ENCODE results near the gene TUBGCP5.

TUBGCP5 gene

DNA sequence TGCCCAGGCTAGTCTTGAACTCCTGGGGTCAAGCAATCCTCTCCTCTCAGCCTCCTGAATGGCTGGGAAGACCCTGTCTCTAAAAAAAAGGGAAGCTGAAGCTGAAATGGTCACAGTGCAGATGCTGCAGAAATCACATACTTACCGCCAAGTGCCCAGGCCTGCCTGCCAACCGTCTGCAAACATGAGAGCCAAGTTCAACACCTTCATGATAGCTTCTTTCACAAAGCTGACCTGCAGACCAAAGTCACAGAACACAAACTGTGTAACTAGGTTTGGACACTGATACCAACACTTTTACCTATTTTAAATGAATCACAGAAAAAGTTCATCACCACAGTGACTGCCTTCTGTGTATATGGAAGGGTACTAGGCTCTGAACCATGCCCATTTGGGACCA, 36.4 kb downstream of the TUBGCP5 start:
- Histone ChIP-seq H3K9me2 (replicated peaks; ENCODE audit: insufficient read depth, low read length) (no peaks in the 10 kb centered on the region), H3K4me3 (ENCODE audit: insufficient read depth, low read length, poor library complexity, severe bottlenecking) (no peak overlapping the region), H3K9ac (ENCODE audit: low read length) (no peak overlapping the region), H3K79me2 (ENCODE audit: insufficient read depth, low read length) (no peaks in the 10 kb centered on the region), H2AFZ (ENCODE audit: low read depth, low read length, severe bottlenecking) (no peak overlapping the region), H3F3A (ENCODE audit: insufficient read depth) (no peaks in the 10 kb centered on the region), H4K20me1 (ENCODE audit: low read depth, low read length) (no peaks in the 10 kb centered on the region), H3K36me3 (ENCODE audit: low read length) (peaks cover 24% of the 10 kb centered on the region; the same call in 1 of the 2 replicates), H3K4me2 (ENCODE audit: low read depth, low read length, poor library complexity, severe bottlenecking) (no peak overlapping the region), H3K27ac (ENCODE audit: low read depth, low read length) (no peak overlapping the region), H3K27me3 (ENCODE audit: low read length) (no peaks in the 10 kb centered on the region), H3K9me3 (ENCODE audit: insufficient read depth, low read length) (no peaks in the 10 kb centered on the region)
- TF ChIP-seq, protein P1, sequence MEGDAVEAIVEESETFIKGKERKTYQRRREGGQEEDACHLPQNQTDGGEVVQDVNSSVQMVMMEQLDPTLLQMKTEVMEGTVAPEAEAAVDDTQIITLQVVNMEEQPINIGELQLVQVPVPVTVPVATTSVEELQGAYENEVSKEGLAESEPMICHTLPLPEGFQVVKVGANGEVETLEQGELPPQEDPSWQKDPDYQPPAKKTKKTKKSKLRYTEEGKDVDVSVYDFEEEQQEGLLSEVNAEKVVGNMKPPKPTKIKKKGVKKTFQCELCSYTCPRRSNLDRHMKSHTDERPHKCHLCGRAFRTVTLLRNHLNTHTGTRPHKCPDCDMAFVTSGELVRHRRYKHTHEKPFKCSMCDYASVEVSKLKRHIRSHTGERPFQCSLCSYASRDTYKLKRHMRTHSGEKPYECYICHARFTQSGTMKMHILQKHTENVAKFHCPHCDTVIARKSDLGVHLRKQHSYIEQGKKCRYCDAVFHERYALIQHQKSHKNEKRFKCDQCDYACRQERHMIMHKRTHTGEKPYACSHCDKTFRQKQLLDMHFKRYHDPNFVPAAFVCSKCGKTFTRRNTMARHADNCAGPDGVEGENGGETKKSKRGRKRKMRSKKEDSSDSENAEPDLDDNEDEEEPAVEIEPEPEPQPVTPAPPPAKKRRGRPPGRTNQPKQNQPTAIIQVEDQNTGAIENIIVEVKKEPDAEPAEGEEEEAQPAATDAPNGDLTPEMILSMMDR (IDR thresholded peaks at IDR 0.05; ENCODE audit: insufficient read depth, low read length, poor library complexity, severe bottlenecking) = no peak
- TF ChIP-seq EZH2phosphoT487 (conservative IDR thresholded peaks at IDR 0.05; ENCODE audit: low read length) = no peak

- H3K27me3 ChIP-seq (ENCODE audit: low read length) = no peaks in the 10 kb centered on the region
- no peak overlapping the region for H3K4me2 ChIP-seq (ENCODE audit: low read depth, low read length, poor library complexity, severe bottlenecking)
- peaks cover 13% of the 10 kb centered on the region; the same call in 1 of the 2 replicates for H3K36me3 ChIP-seq (ENCODE audit: low read length)
- no peaks in the 10 kb centered on the region for H4K20me1 ChIP-seq (ENCODE audit: low read depth, low read length)
- no peaks in the 10 kb centered on the region for H3F3A ChIP-seq (ENCODE audit: insufficient read depth)
- no peak overlapping the region for H3K27ac ChIP-seq (ENCODE audit: low read depth, low read length)
- TF ChIP-seq, protein P1 (IDR thresholded peaks at IDR 0.05; ENCODE audit: insufficient read depth, low read length, poor library complexity, severe bottlenecking) = no peak
- TF ChIP-seq EZH2phosphoT487 (conservative IDR thresholded peaks at IDR 0.05; ENCODE audit: low read length) = no peak
- H3K9ac ChIP-seq (ENCODE audit: low read length) = no peak overlapping the region
- no peaks in the 10 kb centered on the region for H3K9me2 ChIP-seq (replicated peaks; ENCODE audit: insufficient read depth, low read length)
- no peaks in the 10 kb centered on the region for H3K9me3 ChIP-seq (ENCODE audit: insufficient read depth, low read length)
- H3K4me3 ChIP-seq (ENCODE audit: insufficient read depth, low read length, poor library complexity, severe bottlenecking) = no peak overlapping the region
- no peak overlapping the region for H2AFZ ChIP-seq (ENCODE audit: low read depth, low read length, severe bottlenecking)
- no peaks in the 10 kb centered on the region for H3K79me2 ChIP-seq (ENCODE audit: insufficient read depth, low read length)
These were observed 43.6 kb downstream of the TUBGCP5 start for GRCh38 chr15:22995795-22996194.

DNA sequence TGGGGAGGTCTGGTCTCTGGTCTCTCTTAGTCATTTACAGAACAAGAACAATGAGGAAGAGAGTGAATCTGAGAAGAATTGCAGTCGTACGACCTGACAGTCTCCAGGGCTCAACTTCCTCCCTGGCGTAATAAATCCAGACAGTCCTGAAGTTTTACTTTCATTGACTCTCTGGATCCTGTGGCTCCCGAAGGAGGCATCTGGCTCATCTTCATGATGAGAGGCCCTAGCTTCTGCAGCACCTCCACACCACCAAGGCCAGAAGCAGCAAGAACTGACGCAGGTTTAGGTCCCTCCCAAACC, 47.4 kb downstream of the TUBGCP5 start:
- TF ChIP-seq, protein P1 (IDR thresholded peaks at IDR 0.05; ENCODE audit: insufficient read depth, low read length, poor library complexity, severe bottlenecking) = no peak
- TF ChIP-seq EZH2phosphoT487 (conservative IDR thresholded peaks at IDR 0.05; ENCODE audit: low read length) = no peak
- Histone ChIP-seq H2AFZ (ENCODE audit: low read depth, low read length, severe bottlenecking) (no peak overlapping the region), H3K9me3 (ENCODE audit: insufficient read depth, low read length) (no peaks in the 10 kb centered on the region), H3K27me3 (ENCODE audit: low read length) (no peaks in the 10 kb centered on the region), H3K9ac (ENCODE audit: low read length) (no peak overlapping the region), H3F3A (ENCODE audit: insufficient read depth) (no peaks in the 10 kb centered on the region), H3K79me2 (ENCODE audit: insufficient read depth, low read length) (no peaks in the 10 kb centered on the region), H3K27ac (ENCODE audit: low read depth, low read length) (no peak overlapping the region), H4K20me1 (ENCODE audit: low read depth, low read length) (no peaks in the 10 kb centered on the region), H3K36me3 (ENCODE audit: low read length) (peaks cover 3% of the 10 kb centered on the region; the same call in 1 of the 2 replicates), H3K4me2 (ENCODE audit: low read depth, low read length, poor library complexity, severe bottlenecking) (no peak overlapping the region), H3K4me3 (ENCODE audit: insufficient read depth, low read length, poor library complexity, severe bottlenecking) (no peak overlapping the region), H3K9me2 (replicated peaks; ENCODE audit: insufficient read depth, low read length) (no peaks in the 10 kb centered on the region)
